Panc1 (cell line): ENCODE results near the gene STK39. TPM values are rescaled to one million over a fixed set of nuclear protein-coding genes. Genes with fewer than 3 reads are reported as not detected.

Experiments
- ATAC-seq: fragments of 200-7000 bp; cut with Tn5 transposase; 2 replicates; pipeline ENCODE4 v1.9.1; 2020; ENCODE audit warnings: mild to moderate bottlenecking, moderate library complexity
- BruUV-seq: library from RNA; stranded (reverse); fragments of 400-500 nt; replicated peaks from 2 replicates; lab custom pipeline; 2021; lab: Mats Ljungman, UMichigan
- CTCF ChIA-PET: fragments of 300-600 bp; sonication (Branson Sonifier 250); formaldehyde crosslinking; loops from one replicate; lab custom pipeline; 2022; ENCODE audit warnings: antibody characterized with exemption; lab: Charles Lee
- POLR2A ChIA-PET: fragments of 300-600 bp; sonication (Branson Sonifier 250); formaldehyde crosslinking; loops from one replicate; lab custom pipeline; 2022; ENCODE audit warnings: antibody characterized with exemption; lab: Charles Lee
- DNase-seq: peaks from one replicate; pipeline ENCODE4 v3.0.0-alpha.2; 2010; ENCODE audit warnings: low read depth, low spot score
- H3K27ac ChIP-seq: 2 replicates; pipeline ENCODE4 v1.5.1; 2011; ENCODE audit warnings: mild to moderate bottlenecking, low read length, inconsistent platforms
- H3K27me3 ChIP-seq: fragments of 200-500 bp; sonication (Bioruptor generic); 2 replicates; pipeline ENCODE4 v1.6.0; 2014; ENCODE audit warnings: low read length, inconsistent platforms; ENCODE audit not compliant: control insufficient read depth, insufficient read depth
- H3K36me3 ChIP-seq: fragments of 200-500 bp; sonication (Bioruptor generic); 2 replicates; pipeline ENCODE4 v1.5.1; 2014; ENCODE audit warnings: inconsistent platforms, mild to moderate bottlenecking, low read length, moderate library complexity; ENCODE audit not compliant: control insufficient read depth, insufficient read depth
- H3K4me1 ChIP-seq: 2 replicates; pipeline ENCODE4 v1.5.1; 2011; ENCODE audit warnings: inconsistent platforms, mild to moderate bottlenecking, low read length, moderate library complexity; ENCODE audit not compliant: control insufficient read depth, insufficient read depth
- H3K4me3 ChIP-seq, 2 experiments: 2 replicates each; pipeline ENCODE4 v1.5.1; 2011 to 2012; ENCODE audit warnings: low read depth in 2 of 2, low read length in 2 of 2, mild to moderate bottlenecking in 2 of 2, inconsistent platforms in 1 of 2, moderate library complexity in 1 of 2
- H3K9me3 ChIP-seq: fragments of 200-500 bp; sonication (Bioruptor generic); 2 replicates; pipeline ENCODE4 v1.5.1; 2014; ENCODE audit warnings: low read depth, mild to moderate bottlenecking, inconsistent platforms, low read length, moderate library complexity; ENCODE audit not compliant: control insufficient read depth, insufficient read depth
- POLR2AphosphoS5 ChIP-seq: IDR thresholded peaks from 2 replicates; pipeline ENCODE4 v1.6.1; 2012; ENCODE audit warnings: mild to moderate bottlenecking, low read depth, low read length, moderate library complexity
- SIN3A ChIP-seq: IDR thresholded peaks from 2 replicates; pipeline ENCODE4 v1.6.1; 2012; ENCODE audit warnings: low read depth, mild to moderate bottlenecking, low read length, moderate library complexity, borderline replicate concordance; ENCODE audit not compliant: insufficient read depth
- TCF7L2 ChIP-seq: IDR thresholded peaks from 2 replicates; pipeline ENCODE4 v1.6.1; 2011; ENCODE audit warnings: mild to moderate bottlenecking, low read depth, low read length, inconsistent platforms
- in situ Hi-C: cut with HindIII; loops from 2 replicates; pipeline ENCODE4 v1.10.0; 2016; ENCODE audit warnings: low sequenced_read_pairs, low pct_unique_long_range_greater_than_20kb
- intact Hi-C: fragments of 100-400 bp; cut with micrococcal nuclease; formaldehyde crosslinking; loops from one replicate; pipeline ENCODE4 v1.10.0; 2022; ENCODE audit not compliant: unreplicated experiment
- total RNA-seq: library from RNA; stranded (reverse); gene quantifications from one replicate; pipeline ENCODE4 v1.2.1, GENCODE V29; 2021; ENCODE audit not compliant: unreplicated experiment
- TF ChIP-seq, protein P1 (sequence below): fragments of 450-650 bp; IDR thresholded peaks from 2 replicates; pipeline ENCODE4 v1.5.1; 2017; ENCODE audit warnings: mild to moderate bottlenecking
- TF ChIP-seq, protein P2 (sequence below), 2 experiments: IDR thresholded peaks; 2 replicates each; pipeline ENCODE4 v1.6.1; 2011 to 2012; ENCODE audit warnings: low read depth in 2 of 2, control low read depth in 1 of 2, low read length in 1 of 2, mild to moderate bottlenecking in 1 of 2, moderate library complexity in 1 of 2; ENCODE audit not compliant: insufficient read depth in 1 of 2

STK39 gene
- total RNA-seq, 1 experiment from 2014 or later = 14.0 TPM

DNA sequence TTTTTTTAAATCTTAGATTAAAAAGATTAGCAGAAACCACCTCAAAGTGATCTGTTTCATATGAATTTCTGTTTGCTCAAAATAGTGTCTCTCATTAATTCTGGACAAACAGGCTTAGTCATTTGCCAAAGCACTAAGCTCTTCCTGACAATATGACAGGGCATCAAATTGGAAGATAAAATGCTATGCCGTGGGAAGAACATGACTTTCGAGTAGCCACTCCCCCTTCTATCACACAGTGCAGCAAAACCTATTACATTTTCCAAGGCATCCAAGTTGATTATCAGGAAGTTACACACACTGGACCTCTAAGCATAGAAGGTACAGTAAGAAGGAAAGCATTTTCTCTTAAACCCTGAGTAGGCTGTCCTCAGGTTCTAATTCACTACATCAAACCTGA lies 89.5 kb downstream of the STK39 start:
- POLR2A ChIA-PET = no interaction called here
- no peaks in the 10 kb centered on the region for H3K36me3 ChIP-seq
- intact Hi-C loops = no loop called here
- H3K27ac ChIP-seq = no peak overlapping the region
- TF ChIP-seq SIN3A (no peak), POLR2AphosphoS5 (no peak), TCF7L2 (no peak)
- TF ChIP-seq, protein P1, sequence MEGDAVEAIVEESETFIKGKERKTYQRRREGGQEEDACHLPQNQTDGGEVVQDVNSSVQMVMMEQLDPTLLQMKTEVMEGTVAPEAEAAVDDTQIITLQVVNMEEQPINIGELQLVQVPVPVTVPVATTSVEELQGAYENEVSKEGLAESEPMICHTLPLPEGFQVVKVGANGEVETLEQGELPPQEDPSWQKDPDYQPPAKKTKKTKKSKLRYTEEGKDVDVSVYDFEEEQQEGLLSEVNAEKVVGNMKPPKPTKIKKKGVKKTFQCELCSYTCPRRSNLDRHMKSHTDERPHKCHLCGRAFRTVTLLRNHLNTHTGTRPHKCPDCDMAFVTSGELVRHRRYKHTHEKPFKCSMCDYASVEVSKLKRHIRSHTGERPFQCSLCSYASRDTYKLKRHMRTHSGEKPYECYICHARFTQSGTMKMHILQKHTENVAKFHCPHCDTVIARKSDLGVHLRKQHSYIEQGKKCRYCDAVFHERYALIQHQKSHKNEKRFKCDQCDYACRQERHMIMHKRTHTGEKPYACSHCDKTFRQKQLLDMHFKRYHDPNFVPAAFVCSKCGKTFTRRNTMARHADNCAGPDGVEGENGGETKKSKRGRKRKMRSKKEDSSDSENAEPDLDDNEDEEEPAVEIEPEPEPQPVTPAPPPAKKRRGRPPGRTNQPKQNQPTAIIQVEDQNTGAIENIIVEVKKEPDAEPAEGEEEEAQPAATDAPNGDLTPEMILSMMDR = no peak
- ATAC-seq (no peak), DNase-seq (no peak)
- H3K4me1 ChIP-seq = no peaks in the 10 kb centered on the region
- in situ Hi-C loops = no loop called here
- no peak overlapping the region for H3K4me3 ChIP-seq
- no peaks in the 10 kb centered on the region for H3K9me3 ChIP-seq
- H3K27me3 ChIP-seq = no peaks in the 10 kb centered on the region
- BruUV-seq = no TSS peak
- CTCF ChIA-PET = no interaction called here

DNA sequence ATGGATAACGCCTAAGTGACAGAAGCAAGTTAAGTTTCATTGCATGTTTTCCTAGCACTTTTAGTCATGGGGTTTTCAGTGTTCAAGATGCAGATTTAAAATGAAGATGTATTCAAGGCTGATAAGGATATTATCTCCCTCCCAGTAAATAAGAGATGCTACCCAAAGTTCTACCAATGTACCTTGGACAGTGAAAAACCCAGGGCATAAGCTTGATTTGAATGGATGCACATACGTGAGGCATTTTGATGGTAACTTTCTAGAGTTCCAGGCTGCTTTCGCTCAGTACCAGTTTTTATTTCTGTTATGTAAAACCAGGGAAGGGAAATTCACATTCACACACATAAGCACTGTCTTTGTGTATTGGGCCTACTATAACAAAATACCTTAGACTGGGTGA lies 90.3 kb downstream of the STK39 start:
- no peaks in the 10 kb centered on the region for H3K9me3 ChIP-seq
- H3K4me3 ChIP-seq = no peak overlapping the region
- ATAC-seq (no peak), DNase-seq (no peak)
- no peaks in the 10 kb centered on the region for H3K36me3 ChIP-seq
- H3K4me1 ChIP-seq = no peaks in the 10 kb centered on the region
- no TSS peak for BruUV-seq
- TF ChIP-seq, protein P1 = no peak
- TF ChIP-seq, protein P2, sequence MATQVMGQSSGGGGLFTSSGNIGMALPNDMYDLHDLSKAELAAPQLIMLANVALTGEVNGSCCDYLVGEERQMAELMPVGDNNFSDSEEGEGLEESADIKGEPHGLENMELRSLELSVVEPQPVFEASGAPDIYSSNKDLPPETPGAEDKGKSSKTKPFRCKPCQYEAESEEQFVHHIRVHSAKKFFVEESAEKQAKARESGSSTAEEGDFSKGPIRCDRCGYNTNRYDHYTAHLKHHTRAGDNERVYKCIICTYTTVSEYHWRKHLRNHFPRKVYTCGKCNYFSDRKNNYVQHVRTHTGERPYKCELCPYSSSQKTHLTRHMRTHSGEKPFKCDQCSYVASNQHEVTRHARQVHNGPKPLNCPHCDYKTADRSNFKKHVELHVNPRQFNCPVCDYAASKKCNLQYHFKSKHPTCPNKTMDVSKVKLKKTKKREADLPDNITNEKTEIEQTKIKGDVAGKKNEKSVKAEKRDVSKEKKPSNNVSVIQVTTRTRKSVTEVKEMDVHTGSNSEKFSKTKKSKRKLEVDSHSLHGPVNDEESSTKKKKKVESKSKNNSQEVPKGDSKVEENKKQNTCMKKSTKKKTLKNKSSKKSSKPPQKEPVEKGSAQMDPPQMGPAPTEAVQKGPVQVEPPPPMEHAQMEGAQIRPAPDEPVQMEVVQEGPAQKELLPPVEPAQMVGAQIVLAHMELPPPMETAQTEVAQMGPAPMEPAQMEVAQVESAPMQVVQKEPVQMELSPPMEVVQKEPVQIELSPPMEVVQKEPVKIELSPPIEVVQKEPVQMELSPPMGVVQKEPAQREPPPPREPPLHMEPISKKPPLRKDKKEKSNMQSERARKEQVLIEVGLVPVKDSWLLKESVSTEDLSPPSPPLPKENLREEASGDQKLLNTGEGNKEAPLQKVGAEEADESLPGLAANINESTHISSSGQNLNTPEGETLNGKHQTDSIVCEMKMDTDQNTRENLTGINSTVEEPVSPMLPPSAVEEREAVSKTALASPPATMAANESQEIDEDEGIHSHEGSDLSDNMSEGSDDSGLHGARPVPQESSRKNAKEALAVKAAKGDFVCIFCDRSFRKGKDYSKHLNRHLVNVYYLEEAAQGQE (IDR thresholded peaks at IDR 0.05; ENCODE audit: insufficient read depth in 1 of 2, low read depth in 2 of 2, low read length in 1 of 2) = no peak
- TF ChIP-seq TCF7L2 = no peak
- TF ChIP-seq POLR2AphosphoS5 = no peak
- no peak for TF ChIP-seq SIN3A
- H3K27ac ChIP-seq = no peak overlapping the region
- POLR2A ChIA-PET = no interaction called here
- in situ Hi-C loops = no loop called here
- H3K27me3 ChIP-seq = no peaks in the 10 kb centered on the region
- intact Hi-C loops = no loop called here
- CTCF ChIA-PET = no interaction called here
